Measurements from ENCODE around the gene PCED1A.
"Not testable (repeated sequence)": the region's sequence is repeated elsewhere in the genome, so short reads cannot be mapped to it uniquely, and the experiment has no call there.

PCED1A gene

DNA sequence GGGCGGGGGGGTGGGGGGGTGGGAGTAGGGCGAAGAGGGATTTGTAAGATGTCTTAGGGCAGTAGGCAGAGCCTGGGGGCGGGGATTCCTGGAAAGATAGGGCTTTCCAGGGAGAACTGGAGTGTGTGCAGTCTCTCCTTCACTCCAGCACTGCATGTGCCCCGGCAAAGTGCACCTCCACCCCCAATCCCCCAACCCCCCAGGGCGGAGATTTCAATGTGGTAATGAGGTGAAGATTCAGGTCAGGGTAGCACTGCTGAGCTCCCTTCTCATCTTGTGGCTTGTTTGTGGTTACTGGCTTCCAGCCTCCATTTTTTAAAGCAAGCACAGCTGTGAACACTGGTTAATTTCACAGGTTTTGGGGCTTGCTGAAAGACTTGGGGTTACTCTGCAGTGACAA is 18.4 kb downstream of the PCED1A start:
- FAIRE-seq, result no peak

DNA sequence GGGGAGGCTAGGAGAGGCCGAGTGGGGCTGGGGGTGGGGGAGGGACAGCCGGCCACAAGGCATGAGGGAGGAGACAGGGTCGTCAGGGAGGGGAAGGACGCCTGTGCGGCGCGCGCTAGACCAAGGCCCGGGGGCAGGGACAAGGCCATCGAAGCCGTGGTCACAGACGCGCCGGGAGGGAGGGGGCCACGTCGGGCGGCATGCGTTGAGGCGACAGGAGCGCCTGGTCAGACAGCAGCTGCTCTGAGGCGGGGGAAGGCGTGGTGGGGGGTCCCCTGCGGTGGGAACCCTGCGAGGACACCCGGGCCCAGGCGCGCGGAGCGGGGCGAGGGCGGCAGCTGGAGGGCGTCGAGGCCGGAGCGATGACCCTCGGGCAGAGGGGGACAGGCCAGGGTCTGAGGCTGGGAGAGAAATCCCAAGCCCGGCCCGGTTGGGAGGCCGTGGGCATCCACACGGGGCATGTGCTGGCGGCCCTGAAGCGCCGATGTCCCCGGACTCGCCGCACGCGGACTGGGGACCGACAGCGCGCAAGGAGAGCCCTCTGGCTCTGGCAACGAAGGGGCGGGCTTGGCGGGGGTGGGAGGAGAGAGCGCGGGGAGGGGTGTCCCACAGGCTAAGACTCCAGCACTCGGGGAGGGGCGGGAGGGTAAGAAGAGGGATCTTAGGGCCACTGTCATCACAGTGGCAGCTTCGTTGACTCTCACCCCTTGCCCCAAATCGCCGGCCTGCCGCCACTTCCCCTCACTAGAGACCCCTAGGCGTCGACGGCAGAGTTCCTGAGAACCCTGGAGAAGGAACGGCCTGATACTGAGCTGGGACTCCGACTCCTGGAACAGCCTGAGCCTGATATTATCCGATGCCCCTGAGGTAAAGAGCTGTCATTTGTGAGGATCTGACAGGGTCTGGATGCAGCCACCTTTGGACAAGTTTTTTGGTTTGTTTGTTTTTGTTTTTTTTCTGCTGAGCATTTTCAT is 19.3 kb downstream of the PCED1A start:
- no peak for FAIRE-seq

DNA sequence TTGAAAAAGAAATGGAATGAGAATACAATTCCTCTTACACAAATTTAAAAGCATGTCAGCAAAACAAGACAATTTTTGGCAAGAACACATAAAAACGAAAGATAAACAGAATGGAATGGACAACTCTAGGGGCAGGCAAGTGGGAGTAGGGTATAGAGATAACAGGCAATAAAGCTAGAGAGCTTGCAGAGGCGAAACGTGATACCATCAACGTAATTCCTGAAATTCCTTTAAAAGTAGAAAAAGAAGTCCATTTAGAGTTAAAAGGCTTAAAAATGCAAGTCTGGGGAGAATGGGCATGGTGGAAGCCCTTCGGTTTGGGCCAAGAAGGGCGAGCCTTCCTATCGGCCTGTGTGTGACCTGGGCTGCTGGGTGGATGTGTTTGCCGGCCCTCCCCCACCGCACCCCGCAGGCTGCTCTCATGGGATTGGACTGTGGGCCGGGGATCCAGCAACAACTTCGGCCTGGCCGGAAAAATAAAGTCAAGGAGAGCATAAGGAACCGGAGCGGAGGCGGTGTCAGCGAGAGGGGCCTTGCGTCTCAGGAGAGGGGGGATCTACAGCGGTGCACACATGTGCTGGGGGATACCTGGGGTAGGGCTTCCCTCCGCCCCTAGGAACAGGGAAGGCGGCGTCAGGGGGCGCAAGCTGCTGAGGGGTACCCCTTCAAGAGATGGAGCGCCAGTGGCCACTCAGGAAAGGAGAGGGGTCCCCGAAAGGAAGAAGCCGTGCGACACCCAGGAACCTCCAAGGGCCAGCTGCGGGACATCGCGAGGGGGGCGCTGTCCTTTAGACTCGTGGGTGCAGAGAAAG is 20.2 kb downstream of the PCED1A start:
- peak; percentile 97 for FAIRE-seq

DNA sequence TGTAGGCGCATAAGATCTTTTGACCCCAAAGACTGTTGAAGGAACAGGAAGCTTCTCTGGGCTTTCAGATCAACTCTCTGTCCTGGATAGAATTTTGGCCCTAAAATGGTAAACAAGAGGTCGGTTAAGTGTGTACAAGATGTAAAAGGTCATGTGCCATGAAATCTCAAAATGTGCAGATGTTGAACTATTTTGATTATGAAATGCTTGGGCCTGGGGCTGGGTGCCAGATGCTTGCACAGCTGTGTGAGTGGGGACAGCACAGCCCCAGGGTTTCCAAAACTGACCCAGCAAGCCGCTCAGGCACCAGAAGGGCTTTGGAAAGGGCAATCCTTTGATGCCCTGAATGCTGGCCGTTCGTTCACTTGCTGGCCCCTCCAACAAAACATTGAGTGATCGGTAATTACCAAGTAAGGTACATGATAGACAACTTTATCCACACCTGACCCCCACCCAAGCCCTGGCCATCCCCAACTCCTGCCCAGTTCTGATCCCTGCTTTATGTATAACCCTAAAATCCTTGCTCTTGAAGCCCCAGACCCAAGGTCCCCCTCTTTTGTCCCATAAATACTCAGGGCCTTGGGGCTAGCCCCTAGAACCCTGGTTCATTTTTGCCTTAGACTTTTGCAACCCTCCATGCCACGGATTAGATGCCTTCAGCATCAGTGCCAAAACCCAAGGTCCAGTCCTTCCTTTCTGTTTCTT is 22.4 kb downstream of the PCED1A start:
- peak; percentile 82 for FAIRE-seq

DNA sequence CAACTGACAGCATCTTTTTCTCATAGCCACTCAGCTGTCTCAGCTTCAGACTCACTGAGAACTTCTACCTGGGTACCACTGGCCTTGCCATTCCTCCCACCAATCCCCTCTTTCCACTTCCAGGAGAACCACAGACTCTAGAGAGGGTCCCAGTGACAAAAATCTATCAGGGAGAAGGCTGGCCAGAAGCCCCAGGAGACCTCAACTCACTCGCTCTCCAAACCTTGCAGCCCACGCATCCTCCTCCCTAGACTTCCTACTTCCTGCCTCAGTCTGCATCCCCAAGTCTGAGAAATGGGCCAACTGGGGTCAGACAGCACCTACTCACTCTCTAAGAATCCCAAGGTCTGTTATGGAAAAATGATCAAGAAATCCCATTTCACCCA is 23.1 kb downstream of the PCED1A start:
- no peak for FAIRE-seq

DNA sequence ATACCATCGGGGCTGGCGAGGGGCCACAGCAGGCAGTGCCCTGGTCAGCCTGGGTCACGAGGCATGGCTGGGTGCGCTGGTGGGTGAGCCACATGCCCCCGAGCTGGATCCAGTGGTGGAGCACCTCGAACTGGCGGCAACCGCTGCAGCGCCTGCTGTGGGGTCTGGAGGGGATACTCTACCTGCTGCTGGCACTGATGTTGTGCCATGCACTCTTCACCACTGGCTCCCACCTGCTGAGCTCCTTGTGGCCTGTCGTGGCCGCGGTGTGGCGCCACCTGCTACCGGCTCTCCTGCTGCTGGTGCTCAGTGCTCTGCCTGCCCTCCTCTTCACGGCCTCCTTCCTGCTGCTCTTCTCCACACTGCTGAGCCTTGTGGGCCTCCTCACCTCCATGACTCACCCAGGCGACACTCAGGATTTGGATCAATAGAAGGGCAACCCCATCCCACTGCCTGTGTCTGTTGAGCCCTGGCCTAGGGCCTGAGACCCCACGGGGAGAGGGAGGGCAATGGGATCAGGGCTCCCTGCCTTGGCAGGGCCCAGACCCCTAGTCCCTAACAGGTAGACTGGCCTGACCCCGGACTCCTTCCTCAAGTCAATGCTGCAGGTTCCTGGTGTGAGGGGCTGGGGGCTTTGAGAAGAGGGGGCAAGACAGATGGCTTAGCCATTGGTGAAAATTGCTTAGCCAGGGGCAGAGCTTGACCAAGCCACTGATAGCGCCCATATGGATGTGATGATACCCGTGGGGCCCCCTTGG is 23.7 kb downstream of the PCED1A start:
- no peak for FAIRE-seq

DNA sequence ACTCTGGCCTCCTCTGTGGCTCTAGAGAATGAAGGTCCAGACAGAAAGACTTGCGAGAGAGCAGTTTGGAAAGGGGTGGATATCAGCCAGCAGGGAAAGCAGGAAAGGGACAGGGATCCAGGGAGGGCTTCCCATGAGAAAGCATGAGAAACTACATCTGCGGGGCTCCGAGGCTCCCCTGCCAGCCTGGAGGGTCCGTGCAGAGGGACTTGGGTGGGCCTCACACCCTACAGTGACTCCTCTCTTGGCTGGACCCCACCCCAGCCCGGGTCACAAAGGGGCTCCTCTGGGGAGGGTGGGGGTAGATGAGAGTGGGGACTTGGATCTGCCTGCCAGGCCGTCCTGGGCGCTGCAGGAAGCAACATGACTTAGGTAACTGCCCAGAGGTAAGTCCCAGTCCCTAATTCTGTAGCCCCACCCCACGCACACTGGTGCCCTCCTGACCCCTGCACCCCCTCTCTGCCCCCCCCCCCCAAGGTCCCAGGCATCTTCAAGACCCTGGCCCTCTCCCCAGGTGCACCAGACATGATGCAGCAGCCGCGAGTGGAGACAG is 24.3 kb downstream of the PCED1A start, which contains the start of gene TMEM239:
Gene TMEM239 (plus strand): TSS at position 335 of the 553 bp plus-strand sequence. CDS start 191 bp downstream, at position 526.
- FAIRE-seq, result no peak

DNA sequence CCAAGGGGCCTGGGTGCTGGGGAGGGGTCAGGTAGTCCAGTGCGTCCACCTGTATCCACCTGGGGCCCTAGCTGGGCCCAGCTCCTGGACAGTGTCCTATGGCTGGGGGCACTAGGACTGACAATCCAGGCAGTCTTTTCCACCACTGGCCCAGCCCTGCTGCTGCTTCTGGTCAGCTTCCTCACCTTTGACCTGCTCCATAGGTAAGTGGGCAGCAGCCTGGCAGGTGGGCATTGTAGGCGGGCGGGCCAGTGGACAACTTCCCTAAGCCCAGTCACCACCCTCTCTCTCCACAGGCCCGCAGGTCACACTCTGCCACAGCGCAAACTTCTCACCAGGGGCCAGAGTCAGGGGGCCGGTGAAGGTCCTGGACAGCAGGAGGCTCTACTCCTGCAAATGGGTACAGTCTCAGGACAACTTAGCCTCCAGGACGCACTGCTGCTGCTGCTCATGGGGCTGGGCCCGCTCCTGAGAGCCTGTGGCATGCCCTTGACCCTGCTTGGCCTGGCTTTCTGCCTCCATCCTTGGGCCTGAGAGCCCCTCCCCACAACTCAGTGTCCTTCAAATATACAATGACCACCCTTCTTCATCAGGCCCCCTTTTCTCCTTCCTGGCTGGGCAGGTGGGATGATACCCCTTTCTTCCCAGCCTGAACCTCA is 25.1 kb downstream of the PCED1A start:
- FAIRE-seq, result no peak

DNA sequence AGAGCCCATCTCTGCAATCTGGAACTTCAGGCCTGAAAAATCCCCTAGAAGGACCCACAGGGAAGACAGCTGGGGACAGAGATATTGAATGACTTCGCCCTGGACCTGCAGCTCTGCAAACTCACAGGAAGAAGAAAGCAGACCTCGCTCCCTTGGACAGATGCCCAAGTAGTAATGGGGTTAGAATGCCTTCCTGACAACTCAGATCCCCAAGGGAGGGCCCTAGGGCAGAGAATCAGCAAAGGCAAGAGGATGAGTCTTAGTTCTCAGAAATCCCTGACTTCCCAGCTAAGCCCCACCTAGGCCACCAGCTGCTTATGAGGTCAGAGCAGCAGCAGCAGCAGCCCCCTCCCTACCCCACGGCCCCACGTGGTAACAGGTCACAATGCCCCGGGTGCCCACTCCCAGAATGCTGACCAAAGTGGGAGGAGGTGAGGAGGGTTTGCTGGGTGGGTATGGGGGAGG is 25.8 kb downstream of the PCED1A start, which contains the start of gene C20orf141:
Gene C20orf141 (plus strand): TSS at position 401 of the 465 bp plus-strand sequence. CDS start 198 bp downstream, outside the sequence.
- FAIRE-seq, result peak; percentile 72

DNA sequence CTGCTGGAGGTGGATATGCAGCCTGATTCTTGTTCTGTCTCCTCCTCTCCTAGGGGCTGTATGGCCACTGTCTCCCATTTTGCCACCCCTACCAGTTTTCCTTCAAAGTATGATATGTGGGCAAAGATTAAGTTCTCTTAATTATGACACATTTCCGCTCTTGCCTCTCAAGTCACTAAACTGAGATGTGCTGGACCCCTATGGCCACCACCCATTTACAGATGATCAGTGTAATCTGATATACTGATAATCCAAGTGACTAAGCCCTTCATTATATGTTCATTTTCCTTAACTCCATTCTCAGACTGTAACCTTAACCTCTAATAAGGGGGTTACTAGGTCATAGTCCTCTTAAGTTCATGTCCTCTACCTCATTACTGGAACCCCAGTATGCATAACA is 26.4 kb downstream of the PCED1A start:
- FAIRE-seq, result no peak

DNA sequence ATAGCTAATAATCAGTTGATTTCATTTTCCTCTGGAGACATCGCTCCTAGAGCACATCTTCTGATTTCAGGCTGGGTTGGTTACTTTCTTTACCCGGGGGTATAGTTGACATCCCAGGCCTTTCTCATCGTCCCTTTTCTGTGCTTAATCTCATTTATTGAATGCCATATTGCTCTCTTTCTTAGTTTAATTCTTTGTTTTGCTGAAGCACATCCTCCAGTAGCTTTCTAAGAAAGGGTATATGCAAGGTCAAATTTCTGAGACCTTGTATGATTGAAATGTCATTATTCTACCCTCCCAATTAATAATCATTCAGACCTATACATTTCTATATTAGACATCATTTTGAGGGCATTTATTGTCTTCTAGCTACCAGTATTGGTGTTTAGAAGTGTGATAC is 28.3 kb downstream of the PCED1A start:
- no peak for FAIRE-seq

DNA sequence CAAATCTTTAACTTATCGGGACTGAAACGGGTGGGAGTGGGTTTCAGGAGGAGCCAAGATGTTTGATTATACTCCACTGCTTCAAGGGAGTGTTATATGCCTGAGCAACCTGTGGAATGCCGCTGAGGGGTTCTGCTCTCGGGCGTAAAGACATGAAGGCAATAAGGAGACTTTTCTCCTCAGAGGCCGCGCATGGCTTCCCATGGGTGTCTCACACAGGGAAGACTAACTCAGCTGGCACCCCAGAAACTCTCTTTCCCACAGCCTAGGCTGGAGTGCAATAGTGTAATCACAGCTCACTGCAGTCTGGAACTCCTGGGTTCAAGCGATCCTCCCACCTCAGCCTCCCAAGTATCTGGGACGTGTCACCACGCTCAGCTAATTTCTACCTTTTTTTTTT is 30.8 kb downstream of the PCED1A start:
- no peak for FAIRE-seq

DNA sequence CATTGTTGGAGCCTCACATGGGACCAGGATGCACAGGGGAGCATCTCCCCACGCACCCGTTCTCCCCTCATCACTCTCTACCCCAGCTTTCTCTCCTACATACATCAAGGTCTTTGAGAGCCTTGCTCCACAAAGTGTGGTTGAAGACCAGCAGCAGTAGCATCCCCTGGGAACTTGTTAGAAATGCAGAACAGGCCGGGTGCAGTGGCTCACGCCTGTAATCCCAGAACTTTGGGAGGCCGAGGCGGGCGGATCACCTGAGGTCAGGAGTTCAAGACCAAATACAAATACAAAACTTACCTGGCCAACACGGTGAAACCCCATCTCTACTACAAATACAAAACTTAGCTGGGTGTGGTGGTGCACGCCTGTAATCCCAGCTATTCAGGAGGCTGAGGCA is 32.5 kb downstream of the PCED1A start:
- not testable (repeated sequence) for FAIRE-seq

DNA sequence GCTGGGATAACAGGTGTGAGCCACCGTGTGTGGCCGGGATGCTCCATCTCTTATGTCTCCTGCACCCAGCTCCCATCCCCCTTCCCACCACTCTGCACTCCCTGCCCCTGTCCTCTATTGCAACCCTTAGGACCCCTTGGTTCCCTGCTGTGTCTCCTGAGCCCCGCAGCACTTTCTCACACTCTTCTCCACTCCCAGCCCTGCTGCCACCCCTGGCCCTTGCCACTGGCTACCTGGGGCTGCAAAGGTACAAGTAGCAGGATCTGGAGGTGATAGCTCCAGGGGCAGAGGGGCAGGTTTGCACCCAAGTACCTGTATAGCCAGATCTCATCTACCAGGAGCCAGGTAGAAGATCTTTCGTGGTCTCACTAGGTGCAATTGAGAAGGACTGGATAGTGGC is 33.4 kb downstream of the PCED1A start:
- no peak for FAIRE-seq

DNA sequence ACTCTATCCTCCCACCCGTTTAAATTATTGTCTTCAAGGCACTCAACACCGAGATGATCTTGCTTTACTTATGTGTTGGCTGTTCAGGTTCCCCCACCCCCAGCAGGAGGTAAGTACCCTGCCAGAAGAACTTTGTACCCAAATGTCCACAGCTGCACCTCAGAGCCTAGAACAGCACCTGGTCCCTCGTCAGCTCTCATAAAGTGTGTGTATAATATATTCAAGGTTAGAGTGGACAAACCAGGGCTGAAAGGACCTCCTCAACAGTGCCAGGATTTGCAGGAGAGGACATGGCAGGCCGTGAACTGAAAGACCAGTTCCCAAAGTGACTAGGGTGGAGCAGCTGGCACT is 34.1 kb downstream of the PCED1A start:
- no peak for FAIRE-seq

DNA sequence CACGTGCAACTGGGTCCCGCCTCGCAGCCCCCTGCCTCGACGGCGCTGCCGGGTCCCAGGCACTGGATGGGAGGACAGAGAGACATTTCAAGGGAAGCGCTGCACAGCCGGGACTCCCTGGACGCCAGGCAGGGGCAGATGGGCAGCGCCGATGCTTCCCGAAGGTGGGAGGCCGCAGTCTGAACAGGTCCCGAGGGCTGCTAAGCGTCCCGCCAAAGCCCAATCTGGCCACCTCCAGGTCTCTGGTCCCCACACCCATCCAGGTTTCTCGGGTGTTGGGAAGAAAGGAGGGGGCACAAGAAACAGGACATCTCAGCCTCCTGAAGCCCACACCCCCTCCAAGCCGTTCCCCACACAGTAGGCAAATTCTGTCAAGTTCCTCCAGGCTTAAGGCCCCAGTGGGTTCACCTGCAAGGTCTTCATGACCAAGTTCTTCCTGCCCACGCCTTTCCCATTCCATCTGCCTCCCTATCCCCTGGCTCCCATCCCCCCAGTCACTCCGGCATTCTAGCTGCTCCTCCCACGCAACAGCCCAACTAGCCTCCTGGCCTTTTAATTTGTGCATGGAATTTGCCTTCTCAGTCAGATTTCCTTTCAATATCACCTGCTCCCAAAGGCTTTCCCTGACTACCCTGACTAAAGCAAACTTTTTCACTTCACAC is 34.6 kb downstream of the PCED1A start:
- no peak for FAIRE-seq

DNA sequence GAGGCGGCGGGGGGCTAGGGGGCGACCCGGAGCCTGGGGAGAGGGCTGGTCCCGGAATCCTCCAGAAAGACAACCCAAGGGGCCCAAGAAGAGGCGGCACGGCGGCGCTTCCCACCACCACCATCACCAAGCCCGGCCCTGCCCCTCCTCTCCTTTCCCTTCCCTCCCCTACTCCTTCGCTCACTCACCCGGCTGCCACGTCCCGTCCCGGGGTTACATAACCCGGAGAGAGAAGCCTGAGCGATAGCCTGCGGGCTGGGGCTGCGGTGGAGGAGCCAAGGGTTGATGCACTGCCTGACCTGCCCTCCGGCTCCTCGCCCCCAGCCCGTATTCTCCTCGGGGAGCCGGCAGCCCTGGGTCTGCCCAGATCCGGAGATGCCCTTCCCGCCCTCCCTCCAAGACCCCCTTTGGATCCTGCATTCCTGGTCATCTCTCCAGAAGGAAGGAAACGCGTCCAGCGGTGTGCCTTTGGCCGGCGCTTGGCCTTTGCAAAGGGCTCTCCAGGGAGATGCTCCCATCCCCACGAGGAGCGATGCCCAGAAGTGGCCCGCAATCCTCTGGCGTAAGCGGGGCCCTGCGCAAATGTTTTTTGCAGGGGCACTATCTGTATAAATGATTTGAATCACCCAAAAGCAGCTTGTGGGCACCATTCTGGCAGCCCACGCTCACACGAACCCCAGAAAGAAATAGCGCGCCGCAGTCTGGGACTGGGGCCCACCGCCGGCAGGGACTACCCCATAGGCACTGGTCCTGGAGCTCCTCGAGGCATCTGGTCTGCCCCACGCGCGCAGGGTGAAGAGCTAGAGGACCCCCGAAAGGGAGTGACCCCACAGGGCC is 35.4 kb downstream of the PCED1A start:
- FAIRE-seq, result no peak

DNA sequence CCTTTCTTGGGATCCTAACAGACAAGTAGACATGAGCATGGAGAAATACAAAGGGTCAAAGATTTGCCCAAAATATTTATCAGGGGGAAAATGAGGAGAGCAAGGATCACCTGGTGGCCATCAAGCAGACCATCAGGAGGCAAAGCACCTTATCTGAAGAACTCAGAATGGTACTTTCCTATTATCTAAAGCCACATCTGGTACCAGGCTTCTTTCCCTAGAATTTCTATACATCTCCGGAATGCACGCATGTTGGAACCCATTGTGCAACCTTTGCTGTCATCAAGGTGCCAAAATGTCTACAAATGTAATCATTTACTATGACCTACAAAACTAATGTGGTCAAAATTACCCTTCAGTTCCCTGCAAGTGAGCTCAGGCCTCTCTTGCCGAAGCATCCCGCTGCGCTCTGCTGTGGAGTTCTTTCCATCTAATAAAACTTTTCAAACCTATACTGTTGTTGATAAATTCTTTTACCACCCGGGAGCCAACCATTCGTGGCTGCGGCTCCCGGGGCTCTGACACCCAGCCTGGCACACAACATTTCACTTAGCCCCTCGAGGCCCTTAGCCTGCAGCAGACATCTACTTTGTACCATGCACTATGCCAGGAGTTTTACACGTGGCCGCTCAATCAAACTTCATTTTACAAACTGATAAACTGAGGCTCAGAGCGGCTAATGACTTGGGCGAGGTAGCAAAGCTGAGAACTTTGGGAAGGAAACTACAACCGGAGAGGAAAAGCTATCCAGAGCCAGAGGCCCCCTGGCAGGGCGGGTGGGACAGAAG is 36.2 kb downstream of the PCED1A start:
- no peak for FAIRE-seq

DNA sequence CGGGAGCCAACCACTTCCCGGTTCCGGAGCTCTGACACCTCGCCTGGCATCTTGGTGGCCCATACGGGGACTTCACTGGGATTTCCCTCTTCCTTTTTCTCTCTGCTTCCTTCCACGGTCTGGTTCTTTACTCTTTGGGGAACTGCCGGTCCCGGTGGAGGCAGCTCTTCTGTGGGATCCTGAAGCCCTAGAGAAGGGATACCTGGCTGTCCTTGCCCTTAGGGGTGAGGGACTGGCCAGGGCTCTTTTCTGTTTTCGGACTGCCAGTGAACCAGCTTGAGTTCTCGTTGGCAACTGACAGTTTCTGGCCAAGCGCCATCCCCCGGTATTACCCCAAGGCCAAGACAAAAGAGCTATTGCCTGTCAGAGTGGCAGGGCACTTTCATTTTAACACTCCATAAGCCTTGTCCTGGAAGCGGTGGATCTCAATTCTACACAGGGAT is 39.1 kb downstream of the PCED1A start:
- no peak for FAIRE-seq

Measured in endometrium (tissue), 2 donors.